Kasumi-1 (cell line): Measurements from ENCODE around the gene MACROH2A2.

Experiments used
- DNase-seq, 2 experiments: peaks; one replicate each; lab custom pipeline; 2025; lab: John Stamatoyannopoulos, UW

Gene MACROH2A2

GRCh38 chr10:70130878-70131559 is 78.4 kb downstream of the MACROH2A2 start:
- DNase-seq = no peak

GRCh38 chr10:70131560-70131937 is 78.9 kb downstream of the MACROH2A2 start:
- DNase-seq = no peak

DNA sequence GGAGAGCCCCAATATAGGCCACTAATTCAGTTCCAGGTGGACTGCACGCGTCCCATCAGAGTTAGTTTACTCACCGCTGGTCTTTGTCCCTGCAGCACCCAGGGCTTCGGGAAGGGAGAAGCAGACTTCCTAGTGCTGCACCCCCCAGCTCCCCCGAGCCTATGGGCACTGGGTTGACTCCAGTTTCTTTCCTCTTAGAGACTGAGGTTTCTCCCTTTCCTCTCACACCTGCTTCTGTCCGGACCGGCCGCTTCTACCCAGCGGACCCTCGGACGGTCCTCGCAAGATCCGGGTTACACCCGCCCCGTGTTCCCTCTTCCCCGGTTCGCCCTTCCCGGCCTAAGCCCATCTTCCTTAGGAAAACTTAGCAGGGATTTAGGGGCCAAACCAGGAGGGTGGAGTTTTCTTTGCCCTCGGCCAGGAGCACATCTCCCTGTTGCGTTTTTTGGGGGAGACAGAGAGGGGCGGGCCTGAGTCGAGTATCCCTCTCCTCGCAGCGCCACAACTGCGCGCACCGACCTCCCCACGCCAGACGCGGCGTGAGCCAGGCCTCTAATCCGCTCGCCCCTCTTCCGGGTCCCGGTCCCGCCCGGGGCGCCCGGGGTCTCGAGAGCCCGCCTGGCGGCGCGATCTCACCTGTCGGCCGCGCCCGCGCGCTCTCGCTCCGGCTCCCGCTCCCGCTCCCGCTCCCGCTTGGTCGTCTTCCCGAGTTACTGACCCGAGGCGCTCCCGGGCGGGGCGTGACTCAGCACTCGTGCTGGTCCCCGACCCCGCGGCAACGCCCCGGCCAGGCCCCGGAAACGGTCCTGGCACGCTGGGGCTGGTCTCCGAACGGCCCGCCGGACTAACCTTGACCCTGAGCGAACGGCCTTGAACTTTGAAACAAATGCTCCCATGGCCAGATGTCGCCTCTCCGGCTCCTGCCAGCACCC is 79.7 kb downstream of the MACROH2A2 start, which contains the start of gene AIFM2:
TSS of gene AIFM2 (minus strand) at position 728 of the 932 bp plus-strand sequence. CDS start 8,741 bp downstream, outside the sequence.
- no peak for DNase-seq

DNA sequence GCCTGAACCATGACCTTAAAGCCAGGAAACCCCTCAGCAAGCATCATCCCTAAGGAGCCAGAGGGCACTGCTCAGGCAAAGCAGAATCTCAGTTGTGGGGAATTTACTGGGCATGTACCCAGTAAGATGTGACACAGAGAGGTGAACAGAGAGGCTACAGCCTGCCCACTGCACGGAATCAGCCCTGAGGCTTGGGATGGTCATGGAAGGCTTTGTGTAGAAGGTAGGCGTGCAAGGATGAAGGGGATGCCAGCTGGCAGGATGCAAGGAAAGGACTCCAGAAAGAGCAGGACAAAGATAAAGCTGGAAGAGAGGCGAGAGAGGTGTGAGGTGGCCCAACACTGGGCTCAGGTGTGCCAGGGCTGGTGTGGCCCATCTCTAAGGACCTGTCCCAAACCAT is 82.4 kb downstream of the MACROH2A2 start:
- no peak for DNase-seq

GRCh38 chr10:70135684-70136083 is 83.0 kb downstream of the MACROH2A2 start:
- no peak for DNase-seq

- no peak for DNase-seq
Observed at GRCh38 chr10:70137135-70137534, 84.5 kb downstream of the MACROH2A2 start.

DNA sequence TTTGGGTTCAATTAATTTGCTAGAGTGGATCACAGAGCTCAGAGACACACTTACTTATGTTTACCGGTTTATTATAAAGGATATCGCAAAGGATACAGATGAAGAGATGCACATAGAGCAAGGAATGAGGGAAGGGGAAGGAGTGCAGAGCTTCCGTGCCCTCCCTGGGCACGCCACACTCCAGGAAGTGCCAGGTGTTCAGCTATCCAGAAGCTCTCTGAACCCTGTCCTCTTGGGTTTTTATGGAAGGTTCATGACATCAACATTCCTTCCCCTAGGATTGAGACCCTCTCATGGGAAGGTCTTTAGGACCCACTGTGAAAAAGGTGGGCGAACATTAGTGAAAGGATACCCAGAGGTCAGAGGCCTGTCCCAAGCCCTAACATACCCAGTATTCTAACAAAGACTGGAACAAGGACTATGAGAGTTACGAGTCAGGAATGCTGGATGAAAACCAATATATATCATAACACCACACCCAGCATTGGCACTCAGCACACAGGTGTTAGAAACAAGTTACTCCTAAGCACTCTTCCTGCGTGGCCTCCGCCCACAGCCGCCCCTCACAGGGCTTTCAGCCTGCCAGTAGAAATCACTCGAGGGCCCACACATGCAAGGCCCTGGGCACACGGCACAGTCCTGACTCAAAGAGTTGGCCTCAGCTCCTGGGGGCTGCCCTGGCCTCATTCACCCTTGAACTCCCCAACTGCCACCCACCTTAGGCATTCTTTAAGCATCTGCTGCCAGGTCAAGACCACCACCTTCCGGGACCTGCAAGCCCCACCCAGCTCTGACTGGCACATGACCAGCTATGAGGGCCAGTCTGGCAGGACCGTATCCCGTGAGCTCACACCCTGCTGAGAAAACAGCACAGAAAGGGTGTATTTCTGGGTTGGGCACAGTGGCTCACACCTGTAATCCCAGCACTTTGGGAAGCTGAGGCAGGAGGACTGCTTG is 85.6 kb downstream of the MACROH2A2 start:
- DNase-seq = no peak

GRCh38 chr10:70139151-70139996 is 86.7 kb downstream of the MACROH2A2 start:
- no peak for DNase-seq

GRCh38 chr10:70139997-70140250 is 87.3 kb downstream of the MACROH2A2 start:
- DNase-seq = no peak

- no peak for DNase-seq
Observed at GRCh38 chr10:70140297-70140696, 87.7 kb downstream of the MACROH2A2 start.

- DNase-seq = no peak
Observed at GRCh38 chr10:70142555-70142954, 89.9 kb downstream of the MACROH2A2 start.

GRCh38 chr10:70144372-70145110 is 91.9 kb downstream of the MACROH2A2 start:
- no peak for DNase-seq

DNA sequence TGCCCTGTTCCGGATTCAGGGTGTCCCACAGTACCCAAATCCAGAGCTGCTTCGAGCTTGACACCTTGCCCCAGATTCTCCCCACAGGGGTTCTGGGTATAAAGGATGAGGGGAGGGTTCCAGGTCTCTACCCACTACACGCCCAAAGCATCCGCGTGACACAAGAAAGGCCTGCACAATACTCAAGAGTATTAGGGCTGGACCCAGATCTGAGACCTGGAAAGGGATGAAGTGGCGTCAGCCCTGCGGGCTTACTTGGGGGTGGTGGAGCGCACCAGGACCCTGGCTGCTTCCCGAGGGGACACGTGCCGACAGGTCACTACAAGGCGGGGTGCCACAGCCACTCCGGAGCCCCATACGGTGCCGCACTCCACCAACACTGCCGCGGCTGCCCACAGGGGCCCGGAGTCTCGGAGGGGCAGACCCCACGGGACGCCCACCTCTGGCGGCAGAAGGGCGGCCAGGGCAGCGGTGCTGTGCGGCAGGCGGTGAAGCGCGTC is 92.6 kb downstream of the MACROH2A2 start:
- no peak for DNase-seq

DNA sequence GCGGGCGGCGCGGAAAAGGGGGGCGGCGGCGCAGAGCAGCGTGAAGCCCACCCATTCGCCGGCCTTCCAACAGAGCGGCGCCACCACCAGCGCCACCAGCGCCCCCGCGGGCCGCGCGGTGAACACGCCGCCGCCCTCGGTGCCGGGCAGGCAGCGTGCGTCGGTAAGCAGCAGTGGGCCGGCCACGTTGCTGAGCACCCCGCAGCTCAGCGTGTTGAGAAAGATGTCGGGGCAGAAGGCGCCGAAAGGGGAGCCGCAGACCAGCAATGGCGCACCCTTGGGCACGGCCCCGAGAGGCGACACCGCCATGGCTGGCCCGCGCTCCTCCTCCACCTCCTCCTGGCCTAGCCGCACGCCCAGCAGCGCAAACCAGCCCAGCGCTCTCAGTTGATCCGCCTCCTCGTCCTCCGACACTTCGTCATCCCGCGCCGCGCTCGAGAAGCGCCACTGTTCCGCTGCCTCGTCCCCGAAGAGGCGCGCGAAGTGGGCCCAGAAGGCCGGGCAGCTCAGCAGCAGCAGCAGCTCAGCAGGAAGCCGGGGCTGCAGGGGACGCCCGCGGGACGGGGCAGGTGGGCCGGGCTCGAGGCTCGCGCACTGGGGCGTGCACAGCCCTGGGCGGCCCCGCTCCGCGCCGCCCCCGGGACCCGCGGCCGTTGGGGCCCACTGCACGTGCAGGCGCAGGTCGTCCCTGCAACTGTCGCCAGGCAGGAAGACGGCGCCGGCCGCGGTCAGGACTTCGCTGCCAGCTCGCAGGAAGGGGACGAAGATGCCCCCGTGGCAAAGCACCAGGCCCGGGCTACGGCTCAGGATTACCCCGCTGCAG is 93.2 kb downstream of the MACROH2A2 start:
- peak; percentile 62 to 65 for DNase-seq

- peak; percentile 99 for DNase-seq
Observed at GRCh38 chr10:70146489-70147258, 94.0 kb downstream of the MACROH2A2 start, which contains the start of gene TYSND1. Gene TYSND1 (minus strand): TSS chr10:70146700. CDS start chr10:70146586, 114 bp downstream.

GRCh38 chr10:70147259-70147625 is 94.6 kb downstream of the MACROH2A2 start:
- no peak for DNase-seq

DNA sequence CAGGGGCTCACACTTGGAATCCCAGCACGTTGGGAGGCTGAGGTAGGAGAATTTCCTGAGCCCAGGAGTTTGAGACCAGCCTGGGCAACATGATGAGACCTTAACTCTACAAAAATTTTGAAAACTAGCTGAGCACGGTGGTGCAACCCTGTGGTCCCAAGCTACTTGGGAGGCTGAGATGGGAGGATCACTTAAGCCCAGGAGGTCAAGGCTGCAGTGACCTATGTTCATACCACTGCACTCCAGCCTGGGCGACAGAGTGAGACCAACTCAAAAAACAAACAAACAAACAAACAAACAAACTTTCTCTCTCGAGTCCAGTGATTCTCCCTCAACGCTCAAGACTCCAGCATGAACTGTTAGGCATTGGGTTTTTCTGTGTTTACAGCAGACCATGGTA is 95.9 kb downstream of the MACROH2A2 start:
- no peak for DNase-seq

DNA sequence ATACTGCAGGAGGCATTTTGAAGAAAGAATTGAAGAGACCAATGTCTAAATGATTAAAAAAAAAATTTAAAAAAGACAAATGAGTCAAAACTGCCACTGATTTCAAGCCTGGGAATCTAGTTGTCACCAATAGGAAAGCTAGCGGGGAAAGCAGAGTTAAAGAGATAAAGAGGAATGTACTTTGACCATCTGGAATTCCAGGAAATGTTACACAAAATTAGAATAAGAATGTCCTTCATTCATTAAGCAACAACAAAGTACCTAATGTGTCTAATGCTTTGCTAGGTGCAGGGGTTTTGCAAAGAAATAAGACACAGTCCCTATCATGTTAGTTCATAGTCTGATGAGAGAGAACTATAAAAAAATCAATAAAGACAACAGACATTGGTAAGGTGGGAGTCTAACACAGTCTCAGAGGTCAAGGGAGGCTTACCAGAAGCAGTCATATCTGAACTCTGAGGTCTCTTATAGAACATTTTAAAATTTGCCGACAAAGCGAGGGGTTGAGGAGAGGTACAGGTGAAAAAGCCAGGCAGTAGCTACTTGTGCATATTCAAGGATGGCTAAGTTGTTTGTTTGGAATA is 102.7 kb downstream of the MACROH2A2 start:
- DNase-seq = no peak
